ENCODE results near the gene ZNF436. TPM values are rescaled to one million over a fixed set of nuclear protein-coding genes. Genes with fewer than 3 reads are reported as not detected.

The ZNF436 gene
- total RNA-seq, 6 experiments from 2014 or later: 2.8 to 4.5 (median 3.4) TPM

- Histone ChIP-seq H3K4me3 (no peak overlapping the region), H3K27me3 (no peaks in the 10 kb centered on the region), H3K9me3 (no peaks in the 10 kb centered on the region), H3K36me3 (no peaks in the 10 kb centered on the region), H3K4me1 (peaks cover 0 to 21% (median 12%) of the 10 kb centered on the region in 4 donors), H3K27ac (no peak overlapping the region)
- DNase-seq (no peak), ATAC-seq (no peak)
- TF ChIP-seq, protein P1, sequence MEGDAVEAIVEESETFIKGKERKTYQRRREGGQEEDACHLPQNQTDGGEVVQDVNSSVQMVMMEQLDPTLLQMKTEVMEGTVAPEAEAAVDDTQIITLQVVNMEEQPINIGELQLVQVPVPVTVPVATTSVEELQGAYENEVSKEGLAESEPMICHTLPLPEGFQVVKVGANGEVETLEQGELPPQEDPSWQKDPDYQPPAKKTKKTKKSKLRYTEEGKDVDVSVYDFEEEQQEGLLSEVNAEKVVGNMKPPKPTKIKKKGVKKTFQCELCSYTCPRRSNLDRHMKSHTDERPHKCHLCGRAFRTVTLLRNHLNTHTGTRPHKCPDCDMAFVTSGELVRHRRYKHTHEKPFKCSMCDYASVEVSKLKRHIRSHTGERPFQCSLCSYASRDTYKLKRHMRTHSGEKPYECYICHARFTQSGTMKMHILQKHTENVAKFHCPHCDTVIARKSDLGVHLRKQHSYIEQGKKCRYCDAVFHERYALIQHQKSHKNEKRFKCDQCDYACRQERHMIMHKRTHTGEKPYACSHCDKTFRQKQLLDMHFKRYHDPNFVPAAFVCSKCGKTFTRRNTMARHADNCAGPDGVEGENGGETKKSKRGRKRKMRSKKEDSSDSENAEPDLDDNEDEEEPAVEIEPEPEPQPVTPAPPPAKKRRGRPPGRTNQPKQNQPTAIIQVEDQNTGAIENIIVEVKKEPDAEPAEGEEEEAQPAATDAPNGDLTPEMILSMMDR (IDR thresholded peaks at IDR 0.05): no peak
- TF ChIP-seq POLR2A (IDR thresholded peaks at IDR 0.05): no peak
- 97% methylated on average over 4 of the region's 14 CpGs for WGBS (ENCODE audit: insufficient coverage, low coverage, low lambda C conversion rate, missing lambda C conversion rate)
- intact Hi-C loops (cut with DNase I): no loop called here
Observed at GRCh38 chr1:23345920-23346319, 23.7 kb downstream of the ZNF436 start.

- no peak for DNase-seq
- ATAC-seq: no peak
- Histone ChIP-seq H3K27ac (peak overlapping the region; percentile 71 to 90 (median 89)), H3K4me3 (peak overlapping the region; percentile 51 to 92 (median 90)), H3K36me3 (no peaks in the 10 kb centered on the region), H3K4me1 (peaks cover 0 to 25% (median 13%) of the 10 kb centered on the region in 4 donors), H3K9me3 (no peaks in the 10 kb centered on the region), H3K27me3 (no peaks in the 10 kb centered on the region)
- 39% methylated on average over 8 of the region's 8 CpGs for WGBS (ENCODE audit: insufficient coverage, low coverage, low lambda C conversion rate, missing lambda C conversion rate)
- intact Hi-C loops (cut with DNase I): no loop called here
- TF ChIP-seq POLR2A (IDR thresholded peaks at IDR 0.05): no peak
- TF ChIP-seq, protein P1 (IDR thresholded peaks at IDR 0.05): no peak
Observed at GRCh38 chr1:23344987-23345472, 24.6 kb downstream of the ZNF436 start.

GRCh38 chr1:23344111-23344986 is 25.3 kb downstream of the ZNF436 start, which contains the start of gene HNRNPR:
Gene HNRNPR, minus strand, starts transcription at chr1:23344284. Its CDS starts 3,276 bp downstream, at chr1:23341008.
- H3K9me3 ChIP-seq: no peaks in the 10 kb centered on the region
- no peaks in the 10 kb centered on the region for H3K27me3 ChIP-seq
- peak within 1 kb of the TSS; percentile 89 to 95 (median 90) for H3K27ac ChIP-seq
- ATAC-seq (peak; percentile 92 to 97 (median 94)), DNase-seq (peak; percentile 100)
- peaks cover 0 to 25% (median 13%) of the 10 kb centered on the region in 4 donors for H3K4me1 ChIP-seq
- H3K36me3 ChIP-seq: no peaks in the 10 kb centered on the region
- intact Hi-C loops (cut with DNase I): no loop called here
- WGBS (ENCODE audit: insufficient coverage, low coverage, low lambda C conversion rate, missing lambda C conversion rate): 0% methylated on average over 11 of the region's 87 CpGs
- TF ChIP-seq, protein P1 (IDR thresholded peaks at IDR 0.05): peak in 1 of 4 donors; percentile 15
- peak; percentile 85 for TF ChIP-seq POLR2A (IDR thresholded peaks at IDR 0.05)
- peak within 1 kb of the TSS; percentile 86 to 92 (median 90) for H3K4me3 ChIP-seq

GRCh38 chr1:23343221-23344110 is 26.2 kb downstream of the ZNF436 start:
- DNase-seq (peak in 2 of 3 donors; percentile 54 to 55), ATAC-seq (peak; percentile 27 to 61 (median 44))
- peak overlapping the region; percentile 89 to 95 (median 90) for H3K27ac ChIP-seq
- H3K4me1 ChIP-seq: peaks cover 0 to 25% (median 13%) of the 10 kb centered on the region in 4 donors
- WGBS (ENCODE audit: insufficient coverage, low coverage, low lambda C conversion rate, missing lambda C conversion rate): 1% methylated on average over 19 of the region's 66 CpGs
- H3K36me3 ChIP-seq: no peaks in the 10 kb centered on the region
- H3K9me3 ChIP-seq: no peaks in the 10 kb centered on the region
- no peaks in the 10 kb centered on the region for H3K27me3 ChIP-seq
- TF ChIP-seq, protein P1 (IDR thresholded peaks at IDR 0.05): no peak
- TF ChIP-seq POLR2A (IDR thresholded peaks at IDR 0.05): no peak
- H3K4me3 ChIP-seq: peak overlapping the region; percentile 86 to 92 (median 90)
- intact Hi-C loops (cut with DNase I): no loop called here
